Upper lobe of left lung (tissue), 4 donors: ENCODE measurements around the gene PIP5K1C.

Experiments
- CTCF ChIP-seq, 6 experiments: fragments of 450-650 bp in 4 of 6; fragments of 200-600 bp in 2 of 6; sonication (generic) in 2 of 6; IDR thresholded peaks; one replicate each; pipeline ENCODE4 v1.5.1; 2016 to 2019; ENCODE audit warnings: antibody characterized with exemption in 6 of 6
- POLR2A ChIP-seq, 4 donors: fragments of 450-650 bp; IDR thresholded peaks; one replicate each; pipeline ENCODE4 v1.5.1; 2016 to 2017; ENCODE audit warnings: antibody characterized with exemption in 4 of 4, mild to moderate bottlenecking in 2 of 4
- POLR2AphosphoS5 ChIP-seq, 2 donors: sonication (generic); formaldehyde crosslinking; IDR thresholded peaks; one replicate each; pipeline ENCODE4 v1.5.1; 2017; ENCODE audit warnings: antibody characterized with exemption in 2 of 2

DNA sequence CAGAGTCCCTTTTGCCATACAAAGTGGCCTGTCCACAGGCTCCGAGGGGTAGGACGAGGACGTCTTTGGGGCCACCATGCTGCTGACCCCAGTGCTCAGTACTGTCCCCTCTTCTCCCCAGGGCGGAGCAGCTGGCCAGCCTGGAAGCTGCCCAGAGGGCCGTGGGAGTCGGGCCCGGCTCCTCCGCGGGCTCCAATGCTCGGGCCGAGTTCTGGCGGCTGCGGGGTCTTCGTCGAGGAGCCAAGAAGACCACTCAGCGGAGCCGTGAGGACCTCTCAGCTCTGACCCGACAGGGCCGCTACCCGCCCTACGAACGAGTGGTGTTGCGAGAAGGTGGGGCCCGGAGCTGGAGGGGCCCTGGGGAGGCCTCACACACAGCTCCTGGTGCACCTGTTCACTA lies 40.2 kb upstream of the PIP5K1C start:
- TF ChIP-seq CTCF (IDR thresholded peaks at IDR 0.05) (no peak), POLR2AphosphoS5 (IDR thresholded peaks at IDR 0.05) (no peak), POLR2A (IDR thresholded peaks at IDR 0.05) (no peak)
